Natural killer cell (primary cell): Measurements from ENCODE around the gene SHCBP1L. TPM values are rescaled to one million over a fixed set of nuclear protein-coding genes. Genes with fewer than 3 reads are reported as not detected.

Experiments
- ATAC-seq, 3 donors: fragments of 150-1000 bp in 2 of 3; fragments of 200-7000 bp in 1 of 3; cut with Tn5 transposase; 1 replicate in 1 of 3; 2 replicates in 2 of 3; pipeline ENCODE4 v1.10.0; 2021; ENCODE audit warnings: mild to moderate bottlenecking in 2 of 3, moderate library complexity in 2 of 3
- DNase-seq, 2 donors: peaks; one replicate each; pipeline versions ENCODE4 v3.0.0 to v3.0.0-alpha.2; 2013 to 2021; ENCODE audit warnings: mixed read lengths in 1 of 2
- H3K27ac ChIP-seq: one replicate; pipeline ENCODE4 v1.5.1; 2013; ENCODE audit warnings: mild to moderate bottlenecking, low read length
- H3K27me3 ChIP-seq: one replicate; pipeline ENCODE4 v1.6.1; 2013; ENCODE audit warnings: low read length; ENCODE audit not compliant: control insufficient read depth, insufficient read depth
- H3K36me3 ChIP-seq: one replicate; pipeline ENCODE4 v1.6.1; 2013; ENCODE audit warnings: low read length; ENCODE audit not compliant: control insufficient read depth, insufficient read depth
- H3K4me1 ChIP-seq: one replicate; pipeline ENCODE4 v1.6.1; 2013; ENCODE audit warnings: low read length; ENCODE audit not compliant: control insufficient read depth, insufficient read depth
- H3K4me3 ChIP-seq: one replicate; pipeline ENCODE4 v1.5.1; 2013; ENCODE audit warnings: low read length
- H3K9me3 ChIP-seq: one replicate; pipeline ENCODE4 v1.6.1; 2013; ENCODE audit warnings: low read length; ENCODE audit not compliant: control insufficient read depth, insufficient read depth
- H3K27ac Mint-ChIP-seq, 2 donors: one replicate each; pipeline ENCODE4 v1.8.0; 2022; ENCODE audit warnings: mild to moderate bottlenecking in 2 of 2, mixed read lengths in 2 of 2, moderate library complexity in 1 of 2
- H3K27me3 Mint-ChIP-seq, 2 donors: one replicate each; pipeline ENCODE4 v1.8.0; 2022; ENCODE audit warnings: low read depth in 2 of 2, mixed read lengths in 2 of 2
- H3K36me3 Mint-ChIP-seq: one replicate; pipeline ENCODE4 v1.8.0; 2022; ENCODE audit warnings: mixed read lengths
- H3K4me1 Mint-ChIP-seq, 2 donors: one replicate each; pipeline ENCODE4 v1.8.0; 2022; ENCODE audit warnings: mixed read lengths in 2 of 2
- H3K4me3 Mint-ChIP-seq: one replicate; pipeline ENCODE4 v1.8.0; 2022; ENCODE audit warnings: mild to moderate bottlenecking, moderate library complexity, mixed read lengths
- H3K9me3 Mint-ChIP-seq, 2 donors: one replicate each; pipeline ENCODE4 v1.8.0; 2022; ENCODE audit warnings: mixed read lengths in 2 of 2
- WGBS: methylation state at CpG from one replicate; pipeline ENCODE4 v1.1.7; 2013; ENCODE audit warnings: missing lambda C conversion rate; ENCODE audit not compliant: insufficient coverage; 5-methylcytosine and 5-hydroxymethylcytosine counted together
- intact Hi-C: fragments of 100-400 bp; cut with micrococcal nuclease; formaldehyde crosslinking; loops from one replicate; pipeline ENCODE4 v1.14.2; 2022
- total RNA-seq, 4 donors: library from RNA; stranded (reverse); fragments of 120-200 nt in 1 of 4; gene quantifications; one replicate each; pipeline versions ENCODE4 v1.2.3 to v1.2.4, GENCODE V29; 2013 to 2022
- TF ChIP-seq, protein P1 (sequence below): fragments of 200-600 bp; IDR thresholded peaks from one replicate; pipeline ENCODE4 v1.8.0; 2022; ENCODE audit warnings: antibody characterized with exemption

Gene SHCBP1L
- total RNA-seq, 3 donors from 2014 or later (not counting 1 experiment from before 2014, with no cell fraction given): not detected

DNA sequence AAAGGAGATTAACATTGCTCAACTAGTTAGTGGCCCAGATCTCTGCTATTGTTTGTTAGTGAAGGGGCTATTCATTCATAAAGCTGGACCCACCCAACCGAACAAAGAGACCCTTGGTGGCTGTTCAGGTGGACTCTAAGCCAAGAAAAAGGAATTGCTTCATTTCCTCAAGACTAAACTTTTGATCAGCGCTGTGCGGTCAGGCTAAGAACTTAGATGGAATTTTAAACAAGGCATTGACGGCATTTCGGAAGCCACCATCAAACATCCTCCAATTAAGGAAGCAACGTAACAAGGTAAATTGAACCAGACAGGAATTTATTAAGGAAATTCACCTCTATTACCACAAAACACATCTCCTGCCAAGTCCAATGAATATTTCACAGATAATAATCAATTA is 19.9 kb upstream of the SHCBP1L start:
- H3K36me3 Mint-ChIP-seq: no peaks in the 10 kb centered on the region
- peaks cover 7 to 12% of the 10 kb centered on the region in 2 donors for H3K27me3 Mint-ChIP-seq
- intact Hi-C loops: no loop called here

DNA sequence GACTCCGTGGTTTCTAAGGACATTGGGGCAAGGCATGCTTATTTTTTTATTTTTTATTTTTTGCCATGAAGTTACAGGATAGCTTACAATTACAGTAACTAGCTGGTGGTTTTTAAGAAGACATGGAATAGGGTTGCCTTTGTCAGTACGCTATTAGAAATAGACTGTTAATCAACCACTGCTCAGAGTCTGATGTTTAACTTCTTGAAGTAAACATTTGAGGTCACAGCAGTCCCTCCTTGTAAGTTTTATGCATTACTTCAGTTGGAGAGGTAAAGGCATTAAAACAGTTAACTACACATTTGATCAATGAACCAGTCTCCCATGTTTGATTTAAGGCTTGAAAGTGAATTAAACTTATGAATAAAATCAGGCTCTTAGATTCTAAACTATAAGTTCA is 19.3 kb upstream of the SHCBP1L start:
- H3K27me3 Mint-ChIP-seq: peaks cover 7 to 12% of the 10 kb centered on the region in 2 donors
- Histone ChIP-seq H3K9me3 (no peaks in the 10 kb centered on the region), H3K36me3 (no peaks in the 10 kb centered on the region), H3K4me1 (no peaks in the 10 kb centered on the region), H3K27ac (no peak overlapping the region), H3K4me3 (no peak overlapping the region), H3K27me3 (peaks cover 3% of the 10 kb centered on the region)
- 77% methylated on average over 2 of the region's 2 CpGs for WGBS
- ATAC-seq (no peak), DNase-seq (no peak)
- no peaks in the 10 kb centered on the region for H3K36me3 Mint-ChIP-seq
- no peaks in the 10 kb centered on the region for H3K4me1 Mint-ChIP-seq
- intact Hi-C loops: no loop called here
- no peak overlapping the region for H3K27ac Mint-ChIP-seq
- TF ChIP-seq, protein P1, sequence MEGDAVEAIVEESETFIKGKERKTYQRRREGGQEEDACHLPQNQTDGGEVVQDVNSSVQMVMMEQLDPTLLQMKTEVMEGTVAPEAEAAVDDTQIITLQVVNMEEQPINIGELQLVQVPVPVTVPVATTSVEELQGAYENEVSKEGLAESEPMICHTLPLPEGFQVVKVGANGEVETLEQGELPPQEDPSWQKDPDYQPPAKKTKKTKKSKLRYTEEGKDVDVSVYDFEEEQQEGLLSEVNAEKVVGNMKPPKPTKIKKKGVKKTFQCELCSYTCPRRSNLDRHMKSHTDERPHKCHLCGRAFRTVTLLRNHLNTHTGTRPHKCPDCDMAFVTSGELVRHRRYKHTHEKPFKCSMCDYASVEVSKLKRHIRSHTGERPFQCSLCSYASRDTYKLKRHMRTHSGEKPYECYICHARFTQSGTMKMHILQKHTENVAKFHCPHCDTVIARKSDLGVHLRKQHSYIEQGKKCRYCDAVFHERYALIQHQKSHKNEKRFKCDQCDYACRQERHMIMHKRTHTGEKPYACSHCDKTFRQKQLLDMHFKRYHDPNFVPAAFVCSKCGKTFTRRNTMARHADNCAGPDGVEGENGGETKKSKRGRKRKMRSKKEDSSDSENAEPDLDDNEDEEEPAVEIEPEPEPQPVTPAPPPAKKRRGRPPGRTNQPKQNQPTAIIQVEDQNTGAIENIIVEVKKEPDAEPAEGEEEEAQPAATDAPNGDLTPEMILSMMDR: no peak
- H3K9me3 Mint-ChIP-seq: no peaks in the 10 kb centered on the region
- no peak overlapping the region for H3K4me3 Mint-ChIP-seq

More for the DNA sequence above, 19.9 kb upstream of the SHCBP1L start:
- no peaks in the 10 kb centered on the region for H3K9me3 ChIP-seq
- Mint-ChIP-seq H3K4me3 (no peak overlapping the region), H3K27ac (no peak overlapping the region), H3K4me1 (no peaks in the 10 kb centered on the region), H3K9me3 (no peaks in the 10 kb centered on the region)
- WGBS: 97% methylated on average over 6 of the region's 6 CpGs
- H3K27me3 ChIP-seq: peaks cover 3% of the 10 kb centered on the region
- TF ChIP-seq, protein P1: no peak
- H3K4me1 ChIP-seq: no peaks in the 10 kb centered on the region
- ATAC-seq: no peak
- H3K4me3 ChIP-seq: no peak overlapping the region
- DNase-seq: no peak
- no peak overlapping the region for H3K27ac ChIP-seq
- H3K36me3 ChIP-seq: no peaks in the 10 kb centered on the region

DNA sequence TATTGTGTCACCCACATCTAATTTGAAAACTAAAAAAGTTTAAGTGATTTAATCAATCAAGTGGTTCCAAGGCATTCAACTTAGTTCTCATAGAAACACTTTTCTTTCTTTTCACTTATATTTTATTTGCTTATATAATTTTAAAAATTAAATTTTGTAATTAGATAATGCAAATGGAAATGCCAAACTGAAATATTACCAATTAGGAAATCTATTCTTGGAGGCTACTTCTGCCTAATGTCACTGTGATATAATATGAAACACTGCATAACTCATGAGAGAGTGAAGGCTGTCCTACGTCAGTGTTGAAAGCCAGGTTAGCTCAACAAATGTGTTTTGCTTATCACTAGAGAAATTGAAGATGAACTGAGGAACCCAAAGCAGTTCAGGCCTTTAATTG is 18.3 kb upstream of the SHCBP1L start:
- H3K27ac ChIP-seq: no peak overlapping the region
- no peaks in the 10 kb centered on the region for H3K36me3 Mint-ChIP-seq
- H3K9me3 ChIP-seq: no peaks in the 10 kb centered on the region
- no peaks in the 10 kb centered on the region for H3K36me3 ChIP-seq
- WGBS: 94% methylated on average over 1 of the region's 1 CpG
- no peaks in the 10 kb centered on the region for H3K9me3 Mint-ChIP-seq
- H3K4me3 Mint-ChIP-seq: no peak overlapping the region
- intact Hi-C loops: no loop called here
- no peak overlapping the region for H3K4me3 ChIP-seq
- no peaks in the 10 kb centered on the region for H3K4me1 Mint-ChIP-seq
- peaks cover 3% of the 10 kb centered on the region for H3K27me3 ChIP-seq
- TF ChIP-seq, protein P1: no peak
- ATAC-seq (no peak), DNase-seq (no peak)
- H3K27me3 Mint-ChIP-seq: peaks cover 7 to 12% of the 10 kb centered on the region in 2 donors
- no peaks in the 10 kb centered on the region for H3K4me1 ChIP-seq
- H3K27ac Mint-ChIP-seq: no peak overlapping the region
